Stomach (tissue), 4 donors: ENCODE results near the gene RBPMS2.

Experiments used
- POLR2A ChIP-seq, 4 donors: fragments of 450-650 bp; IDR thresholded peaks; one replicate each; pipeline ENCODE4 v1.6.1; 2016; ENCODE audit warnings: antibody characterized with exemption in 4 of 4, control low read depth in 2 of 4, mild to moderate bottlenecking in 1 of 4, moderate library complexity in 1 of 4
- POLR2AphosphoS5 ChIP-seq, 3 donors: sonication (generic); formaldehyde crosslinking; IDR thresholded peaks; one replicate each; pipeline ENCODE4 v1.6.1; 2016; ENCODE audit warnings: antibody characterized with exemption in 3 of 3
- TF ChIP-seq, protein P1 (sequence below), 7 experiments: fragments of 450-650 bp in 4 of 7; fragments of 200-600 bp in 3 of 7; sonication (generic) in 3 of 7; IDR thresholded peaks; one replicate each; pipeline ENCODE4 v1.5.1; 2016 to 2019; ENCODE audit warnings: antibody characterized with exemption in 7 of 7, control low read depth in 2 of 7, mild to moderate bottlenecking in 1 of 7

DNA sequence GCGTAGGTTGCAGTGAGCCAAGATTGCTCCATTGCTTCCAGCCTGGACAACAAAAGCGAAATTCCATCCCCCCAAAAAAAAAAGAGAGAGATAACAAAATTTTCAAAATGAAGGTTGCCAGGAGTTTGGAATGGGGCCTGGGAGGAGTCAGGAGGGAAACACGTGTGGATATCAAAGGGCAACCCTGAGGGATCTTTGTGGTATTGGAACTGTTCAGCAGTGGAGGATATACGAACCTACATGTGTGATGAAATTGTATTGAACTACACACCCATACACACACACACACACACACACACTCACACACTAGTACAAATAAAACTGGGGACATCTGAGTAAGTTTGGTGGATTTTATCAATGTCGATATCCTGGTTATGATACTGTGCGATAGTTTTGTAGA lies 61.8 kb downstream of the RBPMS2 start:
- TF ChIP-seq, protein P1, sequence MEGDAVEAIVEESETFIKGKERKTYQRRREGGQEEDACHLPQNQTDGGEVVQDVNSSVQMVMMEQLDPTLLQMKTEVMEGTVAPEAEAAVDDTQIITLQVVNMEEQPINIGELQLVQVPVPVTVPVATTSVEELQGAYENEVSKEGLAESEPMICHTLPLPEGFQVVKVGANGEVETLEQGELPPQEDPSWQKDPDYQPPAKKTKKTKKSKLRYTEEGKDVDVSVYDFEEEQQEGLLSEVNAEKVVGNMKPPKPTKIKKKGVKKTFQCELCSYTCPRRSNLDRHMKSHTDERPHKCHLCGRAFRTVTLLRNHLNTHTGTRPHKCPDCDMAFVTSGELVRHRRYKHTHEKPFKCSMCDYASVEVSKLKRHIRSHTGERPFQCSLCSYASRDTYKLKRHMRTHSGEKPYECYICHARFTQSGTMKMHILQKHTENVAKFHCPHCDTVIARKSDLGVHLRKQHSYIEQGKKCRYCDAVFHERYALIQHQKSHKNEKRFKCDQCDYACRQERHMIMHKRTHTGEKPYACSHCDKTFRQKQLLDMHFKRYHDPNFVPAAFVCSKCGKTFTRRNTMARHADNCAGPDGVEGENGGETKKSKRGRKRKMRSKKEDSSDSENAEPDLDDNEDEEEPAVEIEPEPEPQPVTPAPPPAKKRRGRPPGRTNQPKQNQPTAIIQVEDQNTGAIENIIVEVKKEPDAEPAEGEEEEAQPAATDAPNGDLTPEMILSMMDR (IDR thresholded peaks at IDR 0.05): no peak
- TF ChIP-seq POLR2AphosphoS5 (IDR thresholded peaks at IDR 0.05) (no peak), POLR2A (IDR thresholded peaks at IDR 0.05) (no peak)
